H1 (cell line): Measurements from ENCODE around the gene CMTR1. TPM values are rescaled to one million over a fixed set of nuclear protein-coding genes. Genes with fewer than 3 reads are reported as not detected.

ENCODE experiments used
- CTCF ChIA-PET: fragments of 300-600 bp; sonication (Branson Sonifier 250); formaldehyde crosslinking; loops from one replicate; lab custom pipeline; 2021; ENCODE audit not compliant: partially characterized antibody; lab: Charles Lee
- POLR2A ChIA-PET: fragments of 300-600 bp; sonication (Branson Sonifier 250); formaldehyde crosslinking; loops from one replicate; lab custom pipeline; 2021; ENCODE audit warnings: inconsistent platforms; ENCODE audit not compliant: partially characterized antibody; lab: Charles Lee
- DNase-seq, 2 experiments: peaks; one replicate each; pipeline versions ENCODE4 v3.0.0 to v3.0.0-alpha.2; 2010 to 2022; ENCODE audit warnings: low spot score in 2 of 2, low read depth in 1 of 2, mixed read lengths in 1 of 2
- FAIRE-seq: peaks from 2 replicates; lab custom pipeline; 2011; peaks lifted over from hg19 to GRCh38; lab: Jason Lieb, UNC
- H2AFZ ChIP-seq: 2 replicates; pipeline ENCODE4 v1.8.1; 2012; ENCODE audit warnings: low read length, inconsistent platforms
- H2AK5ac ChIP-seq: 2 replicates; pipeline ENCODE4 v1.6.1; 2013; ENCODE audit warnings: low read depth, low read length
- H2BK120ac ChIP-seq: replicated peaks from 2 replicates; pipeline ENCODE3; 2013; ENCODE audit warnings: low read depth, low read length, inconsistent platforms
- H2BK12ac ChIP-seq: 2 replicates; pipeline ENCODE4 v1.6.1; 2013; ENCODE audit warnings: low read depth, low read length
- H2BK15ac ChIP-seq: 2 replicates; pipeline ENCODE4 v1.6.1; 2013; ENCODE audit warnings: low read length
- H2BK20ac ChIP-seq: 2 replicates; pipeline ENCODE4 v1.6.1; 2013; ENCODE audit warnings: low read length
- H2BK5ac ChIP-seq: 2 replicates; pipeline ENCODE4 v1.6.1; 2013; ENCODE audit warnings: low read depth, low read length
- H3K14ac ChIP-seq: 2 replicates; pipeline ENCODE4 v1.6.1; 2013; ENCODE audit warnings: inconsistent platforms; ENCODE audit not compliant: insufficient read length
- H3K18ac ChIP-seq: 2 replicates; pipeline ENCODE4 v1.6.1; 2013; ENCODE audit warnings: low read length; ENCODE audit errors: extremely low read depth
- H3K23ac ChIP-seq: 2 replicates; pipeline ENCODE4 v1.6.1; 2013; ENCODE audit warnings: inconsistent platforms; ENCODE audit not compliant: insufficient read length
- H3K23me2 ChIP-seq: 2 replicates; pipeline ENCODE4 v1.6.1; 2013; ENCODE audit warnings: low read depth, low read length
- H3K27ac ChIP-seq: 2 replicates; pipeline ENCODE4 v1.6.1; 2011; ENCODE audit warnings: low read depth, low read length, inconsistent platforms
- H3K27me3 ChIP-seq, 4 experiments: replicated peaks in 1 of 4; 1 replicate in 1 of 4; 2 replicates in 3 of 4; pipeline versions ENCODE4 v1.6.1 to v1.8.1; 2011 to 2013; ENCODE audit warnings: low read length in 3 of 4, mild to moderate bottlenecking in 3 of 4, inconsistent platforms in 2 of 4, mixed read lengths in 2 of 4, moderate library complexity in 1 of 4; ENCODE audit not compliant: control insufficient read depth in 3 of 4, insufficient read depth in 3 of 4; ENCODE audit errors: extremely low read depth in 1 of 4
- H3K36me3 ChIP-seq, 4 experiments: 2 replicates each; pipeline versions ENCODE4 v1.6.1 to v1.8.1; 2011 to 2013; ENCODE audit warnings: mild to moderate bottlenecking in 4 of 4, low read length in 3 of 4, moderate library complexity in 2 of 4, control low read depth in 1 of 4, inconsistent platforms in 1 of 4; ENCODE audit not compliant: insufficient read depth in 4 of 4, control insufficient read depth in 2 of 4
- H3K4ac ChIP-seq: replicated peaks from 2 replicates; pipeline ENCODE3; 2013; ENCODE audit warnings: low read length, low read depth, mixed read lengths, inconsistent platforms; ENCODE audit not compliant: insufficient read length
- H3K4me1 ChIP-seq, 4 experiments: replicated peaks in 1 of 4; 1 replicate in 1 of 4; 2 replicates in 3 of 4; pipeline versions ENCODE4 v1.6.1 to v1.8.1; 2011 to 2013; ENCODE audit warnings: low read length in 3 of 4, inconsistent platforms in 2 of 4, mixed read lengths in 1 of 4; ENCODE audit not compliant: insufficient read depth in 4 of 4, control insufficient read depth in 3 of 4
- H3K4me2 ChIP-seq, 2 experiments: 2 replicates each; pipeline versions ENCODE4 v1.6.1 to v1.8.1; 2011 to 2013; ENCODE audit warnings: low read depth in 2 of 2, low read length in 2 of 2, control low read depth in 1 of 2, inconsistent platforms in 1 of 2, mild to moderate bottlenecking in 1 of 2; ENCODE audit not compliant: insufficient read depth in 1 of 2
- H3K4me3 ChIP-seq, 4 experiments: fragments of 200-600, 300-600 bp in 1 of 4; sonication (generic), shearing (Covaris generic), sonication (Bioruptor Twin) in 1 of 4; 2 replicates each; pipeline versions ENCODE4 v1.5.1 to v1.8.1; 2011 to 2016; ENCODE audit warnings: low read length in 4 of 4, low read depth in 3 of 4, control low read depth in 2 of 4, inconsistent platforms in 2 of 4, mild to moderate bottlenecking in 2 of 4, mixed read lengths in 1 of 4, moderate library complexity in 1 of 4; ENCODE audit not compliant: insufficient read depth in 2 of 4; ENCODE audit errors: extremely low read depth in 1 of 4
- H3K56ac ChIP-seq: replicated peaks from 2 replicates; pipeline ENCODE3; 2013; ENCODE audit warnings: low read depth, mild to moderate bottlenecking, mixed read lengths, low read length, inconsistent platforms; ENCODE audit not compliant: insufficient read length
- H3K79me1 ChIP-seq: 2 replicates; pipeline ENCODE4 v1.6.1; 2013; ENCODE audit warnings: low read depth, low read length, control low read depth
- H3K79me2 ChIP-seq, 2 experiments: 2 replicates each; pipeline versions ENCODE4 v1.6.1 to v1.8.1; 2012 to 2013; ENCODE audit warnings: low read length in 2 of 2, mild to moderate bottlenecking in 2 of 2, inconsistent platforms in 1 of 2; ENCODE audit not compliant: insufficient read depth in 2 of 2, control insufficient read depth in 1 of 2
- H3K9ac ChIP-seq, 4 experiments: replicated peaks in 1 of 4; 1 replicate in 1 of 4; 2 replicates in 3 of 4; pipeline versions ENCODE4 v1.6.1 to v1.8.1; 2011 to 2013; ENCODE audit warnings: low read depth in 3 of 4, low read length in 3 of 4, control low read depth in 2 of 4, mild to moderate bottlenecking in 2 of 4, moderate library complexity in 2 of 4, inconsistent platforms in 1 of 4; ENCODE audit errors: extremely low read depth in 1 of 4
- H3K9me3 ChIP-seq, 2 experiments: 2 replicates each; pipeline versions ENCODE4 v1.6.1 to v1.8.1; 2012 to 2013; ENCODE audit warnings: mild to moderate bottlenecking in 2 of 2, moderate library complexity in 2 of 2, control low read depth in 1 of 2, inconsistent platforms in 1 of 2, low read depth in 1 of 2, low read length in 1 of 2, mixed read lengths in 1 of 2; ENCODE audit not compliant: insufficient read depth in 2 of 2
- H4K20me1 ChIP-seq, 2 experiments: replicated peaks in 1 of 2; 2 replicates each; pipeline versions ENCODE3 to v1.8.1; 2011 to 2013; ENCODE audit warnings: inconsistent platforms in 2 of 2, low read length in 2 of 2, mild to moderate bottlenecking in 1 of 2; ENCODE audit not compliant: insufficient read depth in 2 of 2, control insufficient read depth in 1 of 2
- H4K5ac ChIP-seq: 2 replicates; pipeline ENCODE4 v1.6.1; 2013; ENCODE audit warnings: low read length, low read depth, mixed read lengths, inconsistent platforms; ENCODE audit not compliant: insufficient read length
- H4K8ac ChIP-seq: 2 replicates; pipeline ENCODE4 v1.8.0; 2013; ENCODE audit warnings: mild to moderate bottlenecking, moderate library complexity, low read length, inconsistent platforms; ENCODE audit not compliant: insufficient read depth; ENCODE audit errors: extremely low read depth
- H4K91ac ChIP-seq: replicated peaks from 2 replicates; pipeline ENCODE3; 2013; ENCODE audit warnings: low read length, mixed read lengths, inconsistent platforms; ENCODE audit not compliant: insufficient read length
- CEBPB ChIP-seq: IDR thresholded peaks from 2 replicates; pipeline ENCODE4 v1.6.1; 2012; ENCODE audit warnings: low read depth, low read length
- CHD1 ChIP-seq: IDR thresholded peaks from 2 replicates; pipeline ENCODE4 v1.6.1; 2012; ENCODE audit warnings: low read depth, low read length, improper control_type of control experiment
- EZH2 ChIP-seq: fragments of 200-600 bp; sonication (generic); IDR thresholded peaks from 2 replicates; pipeline ENCODE4 v1.7.1; 2012; ENCODE audit warnings: low read depth, mild to moderate bottlenecking, moderate library complexity, low read length, inconsistent platforms; ENCODE audit not compliant: severe bottlenecking
- JUND ChIP-seq: IDR thresholded peaks from 2 replicates; pipeline ENCODE4 v1.6.1; 2011; ENCODE audit warnings: mild to moderate bottlenecking, improper control_type of control experiment, low read length
- KDM4A ChIP-seq: IDR thresholded peaks from one replicate; pipeline ENCODE4 v1.7.1; 2012; ENCODE audit warnings: low read depth, mild to moderate bottlenecking, moderate library complexity, low read length, inconsistent platforms; ENCODE audit not compliant: severe bottlenecking
- KDM5A ChIP-seq: fragments of 200-600 bp; IDR thresholded peaks from 2 replicates; pipeline ENCODE4 v1.7.1; 2012; ENCODE audit warnings: mild to moderate bottlenecking, low read length, inconsistent platforms, mixed read lengths
- RBBP5 ChIP-seq: IDR thresholded peaks from 2 replicates; pipeline ENCODE4 v1.7.1; 2012; ENCODE audit warnings: low read depth, mild to moderate bottlenecking, inconsistent platforms, low read length, moderate library complexity, borderline replicate concordance
- RXRA ChIP-seq: IDR thresholded peaks from 2 replicates; pipeline ENCODE4 v1.6.1; 2011; ENCODE audit warnings: low read depth, mild to moderate bottlenecking, low read length, moderate library complexity; ENCODE audit not compliant: insufficient read depth
- WGBS, 2 experiments: shearing (Covaris generic) in 1 of 2; methylation state at CpG; one replicate each; pipeline versions ENCODE4 v1.1.6 to v1.1.7; 2013 to 2015; ENCODE audit warnings: low lambda C conversion rate in 2 of 2, mixed read lengths in 2 of 2, inconsistent platforms in 1 of 2, low coverage in 1 of 2, missing lambda C conversion rate in 1 of 2; ENCODE audit not compliant: insufficient replicate concordance in 2 of 2, insufficient coverage in 1 of 2, insufficient read length in 1 of 2; ENCODE audit errors: extremely low coverage in 1 of 2, missing lambda C conversion rate in 1 of 2; 5-methylcytosine and 5-hydroxymethylcytosine counted together
- polyA plus RNA-seq, 7 experiments: library from polyadenylated mRNA; depleted of rRNA in 3 of 7; stranded (reverse) in 5 of 7; unstranded in 2 of 7; fragments of >200 nt in 5 of 7; fragments of 200-250 nt in 2 of 7; gene quantifications; 1 replicate in 5 of 7; 2 replicates in 1 of 7; 4 replicates in 1 of 7; pipeline versions ENCODE4 v1.2.1 to v1.2.3, GENCODE V29; 2011 to 2013; ENCODE audit warnings: missing spikeins in 2 of 7, mixed read lengths in 2 of 7
- total RNA-seq: library from RNA; stranded (reverse); fragmentation: NEBNext Ultra II Directional; extraction: Animal tissue kit (Norgen Biotek cat#: 25700); gene quantifications from 2 replicates; pipeline ENCODE4 v1.2.1, GENCODE V29; 2021
- TF ChIP-seq, protein P1 (sequence below): IDR thresholded peaks from 2 replicates; pipeline ENCODE4 v1.6.1; 2012; ENCODE audit warnings: low read length, inconsistent platforms
- TF ChIP-seq, protein P2 (sequence below): IDR thresholded peaks from 2 replicates; pipeline ENCODE4 v1.6.1; 2011; ENCODE audit warnings: low read depth, mild to moderate bottlenecking, low read length; ENCODE audit not compliant: insufficient read depth

Gene CMTR1
- total and polyA plus RNA-seq, 2 of the 8 experiments (the other 6 are each of a cell fraction or from before 2014, with no cell fraction given), result 15.2 to 33.1 TPM

DNA sequence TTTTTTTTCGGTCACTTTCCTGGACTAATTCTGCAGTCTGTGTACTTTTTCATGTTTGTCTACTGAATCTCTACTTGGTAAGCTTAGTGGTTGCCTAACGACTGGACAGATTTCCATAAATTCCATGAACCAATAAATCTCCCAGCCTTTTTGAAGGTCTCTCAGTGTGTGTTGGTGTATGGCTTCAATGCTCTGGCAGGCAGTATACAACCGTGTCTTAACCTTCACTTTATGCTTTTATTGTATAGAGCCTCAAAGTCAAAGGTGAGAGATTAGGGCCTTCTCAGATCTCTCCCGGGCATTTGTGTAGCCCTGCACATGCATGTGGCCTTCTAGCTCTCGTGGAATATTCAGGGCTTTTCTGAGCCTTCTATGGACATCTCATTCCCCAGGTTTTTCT, 14.3 kb upstream of the CMTR1 start:
- no peak overlapping the region for H2AK5ac ChIP-seq
- WGBS, 2 experiments, result 67% methylated on average over 5 of the region's 5 CpGs; no CpG with 5 or more reads in 1 of the 2 experiments
- H3K56ac ChIP-seq, result no peak overlapping the region

More for the DNA sequence above, 14.3 kb upstream of the CMTR1 start:
- Histone ChIP-seq H2BK120ac (no peak overlapping the region), H3K9me3 (no peaks in the 10 kb centered on the region), H2AFZ (no peak overlapping the region), H3K27ac (no peak overlapping the region), H3K14ac (no peak overlapping the region), H4K91ac (no peak overlapping the region), H4K5ac (no peak overlapping the region), H3K4me3 (no peak overlapping the region), H2BK20ac (no peak overlapping the region), H3K23ac (no peak overlapping the region), H3K4me2 (no peak overlapping the region), H3K4ac (no peak overlapping the region), H3K27me3 (no peaks in the 10 kb centered on the region), H2BK15ac (no peak overlapping the region), H3K18ac (no peak overlapping the region), H2BK5ac (no peak overlapping the region), H2BK12ac (no peak overlapping the region), H3K79me2 (no peaks in the 10 kb centered on the region), H3K79me1 (no peaks in the 10 kb centered on the region), H3K23me2 (no peaks in the 10 kb centered on the region), H4K20me1 (no peaks in the 10 kb centered on the region), H3K9ac (no peak overlapping the region), H3K4me1 (no peaks in the 10 kb centered on the region), H3K36me3 (no peaks in the 10 kb centered on the region), H4K8ac (no peak overlapping the region)
- POLR2A ChIA-PET, result no interaction called here
- TF ChIP-seq EZH2 (no peak), RXRA (no peak), RBBP5 (no peak), CEBPB (no peak), KDM4A (no peak), KDM5A (no peak), CHD1 (no peak), JUND (no peak)
- TF ChIP-seq, protein P1, sequence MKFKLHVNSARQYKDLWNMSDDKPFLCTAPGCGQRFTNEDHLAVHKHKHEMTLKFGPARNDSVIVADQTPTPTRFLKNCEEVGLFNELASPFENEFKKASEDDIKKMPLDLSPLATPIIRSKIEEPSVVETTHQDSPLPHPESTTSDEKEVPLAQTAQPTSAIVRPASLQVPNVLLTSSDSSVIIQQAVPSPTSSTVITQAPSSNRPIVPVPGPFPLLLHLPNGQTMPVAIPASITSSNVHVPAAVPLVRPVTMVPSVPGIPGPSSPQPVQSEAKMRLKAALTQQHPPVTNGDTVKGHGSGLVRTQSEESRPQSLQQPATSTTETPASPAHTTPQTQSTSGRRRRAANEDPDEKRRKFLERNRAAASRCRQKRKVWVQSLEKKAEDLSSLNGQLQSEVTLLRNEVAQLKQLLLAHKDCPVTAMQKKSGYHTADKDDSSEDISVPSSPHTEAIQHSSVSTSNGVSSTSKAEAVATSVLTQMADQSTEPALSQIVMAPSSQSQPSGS, result no peak
- TF ChIP-seq, protein P2, sequence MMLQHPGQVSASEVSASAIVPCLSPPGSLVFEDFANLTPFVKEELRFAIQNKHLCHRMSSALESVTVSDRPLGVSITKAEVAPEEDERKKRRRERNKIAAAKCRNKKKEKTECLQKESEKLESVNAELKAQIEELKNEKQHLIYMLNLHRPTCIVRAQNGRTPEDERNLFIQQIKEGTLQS, result no peak
- no peak for DNase-seq
- no peak for FAIRE-seq
- CTCF ChIA-PET, result interaction anchor here (0.9 kb wide), 1 partner anchor 93 kb away, joined by 4 read pairs; no protein-coding TSS in a partner anchor
